ENCODE results near the gene CRABP1.

Gene CRABP1

GRCh38 chr15:78307976-78308375 lies 32.2 kb upstream of the CRABP1 start:
- H3K4me3 ChIP-seq (ENCODE audit: low read length), result no peak overlapping the region
- no peak for DNase-seq (ENCODE audit: low read depth)
- peak overlapping the region; percentile 3 for H3K9ac ChIP-seq (ENCODE audit: low read length)
- peaks cover 8% of the 10 kb centered on the region for H3K27me3 ChIP-seq (replicated peaks; ENCODE audit: control insufficient read depth, insufficient read depth, low read length)
- H3K36me3 ChIP-seq (ENCODE audit: control insufficient read depth, insufficient read depth, low read length, severe bottlenecking), result no peaks in the 10 kb centered on the region
- H3K9me3 ChIP-seq (ENCODE audit: control insufficient read depth, low read length), result no peaks in the 10 kb centered on the region
- peaks cover 51% of the 10 kb centered on the region for H3K4me1 ChIP-seq (ENCODE audit: control insufficient read depth, insufficient read depth, low read length)

- peak; percentile 91 for DNase-seq (ENCODE audit: low read depth)
- Histone ChIP-seq H3K9me3 (ENCODE audit: control insufficient read depth, low read length) (no peaks in the 10 kb centered on the region), H3K4me1 (ENCODE audit: control insufficient read depth, insufficient read depth, low read length) (peaks cover 46% of the 10 kb centered on the region), H3K9ac (ENCODE audit: low read length) (peak overlapping the region; percentile 3), H3K36me3 (ENCODE audit: control insufficient read depth, insufficient read depth, low read length, severe bottlenecking) (no peaks in the 10 kb centered on the region), H3K27me3 (replicated peaks; ENCODE audit: control insufficient read depth, insufficient read depth, low read length) (peaks cover 8% of the 10 kb centered on the region), H3K4me3 (ENCODE audit: low read length) (no peak overlapping the region)
Measured at GRCh38 chr15:78308422-78309032, 31.6 kb upstream of the CRABP1 start.

- H3K27me3 ChIP-seq (replicated peaks; ENCODE audit: control insufficient read depth, insufficient read depth, low read length), result peaks cover 20% of the 10 kb centered on the region
- H3K9me3 ChIP-seq (ENCODE audit: control insufficient read depth, low read length), result no peaks in the 10 kb centered on the region
- DNase-seq (ENCODE audit: low read depth), result no peak
- H3K9ac ChIP-seq (ENCODE audit: low read length), result no peak overlapping the region
- no peak overlapping the region for H3K4me3 ChIP-seq (ENCODE audit: low read length)
- H3K36me3 ChIP-seq (ENCODE audit: control insufficient read depth, insufficient read depth, low read length, severe bottlenecking), result no peaks in the 10 kb centered on the region
- peaks cover 18% of the 10 kb centered on the region for H3K4me1 ChIP-seq (ENCODE audit: control insufficient read depth, insufficient read depth, low read length)
Measured at GRCh38 chr15:78311292-78311691, 28.9 kb upstream of the CRABP1 start.

- H3K9ac ChIP-seq (ENCODE audit: low read length), result no peak overlapping the region
- DNase-seq (ENCODE audit: low read depth), result no peak
- no peak overlapping the region for H3K4me3 ChIP-seq (ENCODE audit: low read length)
- H3K36me3 ChIP-seq (ENCODE audit: control insufficient read depth, insufficient read depth, low read length, severe bottlenecking), result no peaks in the 10 kb centered on the region
- peaks cover 6% of the 10 kb centered on the region for H3K4me1 ChIP-seq (ENCODE audit: control insufficient read depth, insufficient read depth, low read length)
- no peaks in the 10 kb centered on the region for H3K9me3 ChIP-seq (ENCODE audit: control insufficient read depth, low read length)
- H3K27me3 ChIP-seq (replicated peaks; ENCODE audit: control insufficient read depth, insufficient read depth, low read length), result peaks cover 20% of the 10 kb centered on the region
Measured at GRCh38 chr15:78312536-78312935, 27.6 kb upstream of the CRABP1 start.

GRCh38 chr15:78312957-78313356 lies 27.2 kb upstream of the CRABP1 start:
- no peak overlapping the region for H3K4me3 ChIP-seq (ENCODE audit: low read length)
- no peaks in the 10 kb centered on the region for H3K36me3 ChIP-seq (ENCODE audit: control insufficient read depth, insufficient read depth, low read length, severe bottlenecking)
- H3K4me1 ChIP-seq (ENCODE audit: control insufficient read depth, insufficient read depth, low read length), result peaks cover 4% of the 10 kb centered on the region
- DNase-seq (ENCODE audit: low read depth), result no peak
- peaks cover 20% of the 10 kb centered on the region for H3K27me3 ChIP-seq (replicated peaks; ENCODE audit: control insufficient read depth, insufficient read depth, low read length)
- no peak overlapping the region for H3K9ac ChIP-seq (ENCODE audit: low read length)
- no peaks in the 10 kb centered on the region for H3K9me3 ChIP-seq (ENCODE audit: control insufficient read depth, low read length)

- Histone ChIP-seq H3K4me1 (ENCODE audit: control insufficient read depth, insufficient read depth, low read length) (no peaks in the 10 kb centered on the region), H3K4me3 (ENCODE audit: low read length) (no peak overlapping the region), H3K9me3 (ENCODE audit: control insufficient read depth, low read length) (no peaks in the 10 kb centered on the region), H3K9ac (ENCODE audit: low read length) (no peak overlapping the region), H3K36me3 (ENCODE audit: control insufficient read depth, insufficient read depth, low read length, severe bottlenecking) (no peaks in the 10 kb centered on the region), H3K27me3 (replicated peaks; ENCODE audit: control insufficient read depth, insufficient read depth, low read length) (peaks cover 20% of the 10 kb centered on the region)
- DNase-seq (ENCODE audit: low read depth), result no peak
Measured at GRCh38 chr15:78313383-78313782, 26.8 kb upstream of the CRABP1 start.

GRCh38 chr15:78314181-78314581 lies 26.0 kb upstream of the CRABP1 start:
- peaks cover 17% of the 10 kb centered on the region for H3K27me3 ChIP-seq (replicated peaks; ENCODE audit: control insufficient read depth, insufficient read depth, low read length)
- no peaks in the 10 kb centered on the region for H3K9me3 ChIP-seq (ENCODE audit: control insufficient read depth, low read length)
- H3K4me1 ChIP-seq (ENCODE audit: control insufficient read depth, insufficient read depth, low read length), result no peaks in the 10 kb centered on the region
- H3K36me3 ChIP-seq (ENCODE audit: control insufficient read depth, insufficient read depth, low read length, severe bottlenecking), result no peaks in the 10 kb centered on the region
- no peak for DNase-seq (ENCODE audit: low read depth)
- H3K4me3 ChIP-seq (ENCODE audit: low read length), result no peak overlapping the region
- no peak overlapping the region for H3K9ac ChIP-seq (ENCODE audit: low read length)

- Histone ChIP-seq H3K27me3 (replicated peaks; ENCODE audit: control insufficient read depth, insufficient read depth, low read length) (peaks cover 17% of the 10 kb centered on the region), H3K4me1 (ENCODE audit: control insufficient read depth, insufficient read depth, low read length) (no peaks in the 10 kb centered on the region), H3K36me3 (ENCODE audit: control insufficient read depth, insufficient read depth, low read length, severe bottlenecking) (no peaks in the 10 kb centered on the region), H3K4me3 (ENCODE audit: low read length) (no peak overlapping the region), H3K9me3 (ENCODE audit: control insufficient read depth, low read length) (no peaks in the 10 kb centered on the region), H3K9ac (ENCODE audit: low read length) (no peak overlapping the region)
- DNase-seq (ENCODE audit: low read depth), result peak; percentile 40
Measured at GRCh38 chr15:78315686-78316282, 24.4 kb upstream of the CRABP1 start.

GRCh38 chr15:78316283-78317083 lies 23.7 kb upstream of the CRABP1 start:
- H3K4me3 ChIP-seq (ENCODE audit: low read length), result no peak overlapping the region
- H3K36me3 ChIP-seq (ENCODE audit: control insufficient read depth, insufficient read depth, low read length, severe bottlenecking), result no peaks in the 10 kb centered on the region
- H3K27me3 ChIP-seq (replicated peaks; ENCODE audit: control insufficient read depth, insufficient read depth, low read length), result peaks cover 15% of the 10 kb centered on the region
- no peaks in the 10 kb centered on the region for H3K4me1 ChIP-seq (ENCODE audit: control insufficient read depth, insufficient read depth, low read length)
- H3K9me3 ChIP-seq (ENCODE audit: control insufficient read depth, low read length), result no peaks in the 10 kb centered on the region
- H3K9ac ChIP-seq (ENCODE audit: low read length), result no peak overlapping the region
- no peak for DNase-seq (ENCODE audit: low read depth)

- Histone ChIP-seq H3K27me3 (replicated peaks; ENCODE audit: control insufficient read depth, insufficient read depth, low read length) (peaks cover 12% of the 10 kb centered on the region), H3K4me1 (ENCODE audit: control insufficient read depth, insufficient read depth, low read length) (peaks cover under 1% of the 10 kb centered on the region)
- DNase-seq (ENCODE audit: low read depth), result no peak
Measured at GRCh38 chr15:78317145-78317836, 22.9 kb upstream of the CRABP1 start.

GRCh38 chr15:78319588-78319987 lies 20.6 kb upstream of the CRABP1 start:
- Histone ChIP-seq H3K4me3 (ENCODE audit: low read length) (no peak overlapping the region), H3K36me3 (ENCODE audit: control insufficient read depth, insufficient read depth, low read length, severe bottlenecking) (no peaks in the 10 kb centered on the region), H3K4me1 (ENCODE audit: control insufficient read depth, insufficient read depth, low read length) (peaks cover 5% of the 10 kb centered on the region), H3K9ac (ENCODE audit: low read length) (no peak overlapping the region), H3K27me3 (replicated peaks; ENCODE audit: control insufficient read depth, insufficient read depth, low read length) (peaks cover 4% of the 10 kb centered on the region), H3K9me3 (ENCODE audit: control insufficient read depth, low read length) (no peaks in the 10 kb centered on the region)
- no peak for DNase-seq (ENCODE audit: low read depth)

More at GRCh38 chr15:78317145-78317836, 22.9 kb upstream of the CRABP1 start:
- no peaks in the 10 kb centered on the region for H3K36me3 ChIP-seq (ENCODE audit: control insufficient read depth, insufficient read depth, low read length, severe bottlenecking)
- no peak overlapping the region for H3K9ac ChIP-seq (ENCODE audit: low read length)
- H3K4me3 ChIP-seq (ENCODE audit: low read length), result no peak overlapping the region
- no peaks in the 10 kb centered on the region for H3K9me3 ChIP-seq (ENCODE audit: control insufficient read depth, low read length)
